ENCODE results near the gene CDKN1B. TPM values are rescaled to one million over a fixed set of nuclear protein-coding genes. Genes with fewer than 3 reads are reported as not detected.

Gene CDKN1B
- total and polyA plus RNA-seq, 2 donors (not counting 3 experiments of a cell fraction or from before 2014, with no cell fraction given), result 12.7 to 40.8 TPM

- H2AFZ ChIP-seq (ENCODE audit: low read depth, low read length), result no peak overlapping the region
- intact Hi-C loops (cut with micrococcal nuclease) (no loop called here), dilution Hi-C loops (cut with MboI; ENCODE audit: extremely low pct_ligation_motif_present, low sequenced_read_pairs) (no loop called here)
- H3K79me2 ChIP-seq (ENCODE audit: control insufficient read depth, insufficient read depth, low read length), result no peaks in the 10 kb centered on the region
- CTCF ChIA-PET, result interaction anchor here (0.6 to 1.6 kb wide), 3 partner anchors 13 to 384 kb away, joined by 3 to 8 read pairs (median 6); no protein-coding TSS in a partner anchor
- no TSS peak for BruUV-seq (replicated peaks)
- FAIRE-seq (no peak), DNase-seq (ENCODE audit: low read depth, low spot score) (no peak)
- H3K27me3 ChIP-seq (ENCODE audit: control insufficient read depth in 2 of 2, insufficient read depth in 2 of 2, low read length in 2 of 2), result peaks cover 3 to 20% of the 10 kb centered on the region in 2 experiments
- no peaks in the 10 kb centered on the region for H3K9me1 ChIP-seq (replicated peaks; ENCODE audit: control insufficient read depth, extremely low read depth, insufficient read depth, low read length)
- POLR2A ChIA-PET, result no interaction called here
- H4K20me1 ChIP-seq (replicated peaks; ENCODE audit: control insufficient read depth, extremely low read depth, insufficient read depth, low read length), result no peaks in the 10 kb centered on the region
- H3K9me3 ChIP-seq (replicated peaks; ENCODE audit: control insufficient read depth, insufficient read depth, low read length), result no peaks in the 10 kb centered on the region
- H3K4me3 ChIP-seq (replicated peaks in 1 of 3; ENCODE audit: insufficient read depth in 1 of 3, low read depth in 1 of 3, low read length in 3 of 3), result no peak overlapping the region
- H3K27ac ChIP-seq (ENCODE audit: insufficient read depth, low read depth, low read length), result no peak overlapping the region
- TF ChIP-seq MYC (IDR thresholded peaks at IDR 0.05; ENCODE audit: low read depth, low read length) (no peak), MAX (IDR thresholded peaks at IDR 0.05; ENCODE audit: insufficient read depth, insufficient read length) (no peak), FOS (IDR thresholded peaks at IDR 0.05; ENCODE audit: borderline replicate concordance, insufficient read depth, low read length) (no peak), JUN (IDR thresholded peaks at IDR 0.05; ENCODE audit: borderline replicate concordance, insufficient read depth, insufficient read length, low read depth) (no peak), EZH2 (IDR thresholded peaks at IDR 0.05; ENCODE audit: borderline replicate concordance, low read depth, low read length, severe bottlenecking) (no peak), CTCF (IDR thresholded peaks at IDR 0.05; ENCODE audit: extremely low read depth in 1 of 2, insufficient read depth in 1 of 2, low read depth in 1 of 2, low read length in 2 of 2) (no peak), POLR2AphosphoS5 (IDR thresholded peaks at IDR 0.05; ENCODE audit: insufficient read depth, low read depth, low read length) (no peak), GATA2 (IDR thresholded peaks at IDR 0.05; ENCODE audit: insufficient read depth, insufficient read length, low read depth, low read length) (no peak), POLR2A (IDR thresholded peaks at IDR 0.05; ENCODE audit: low read depth, low read length) (no peak)
- no peak overlapping the region for H3K4me2 ChIP-seq (ENCODE audit: insufficient read depth, low read length)
- no peaks in the 10 kb centered on the region for H3K4me1 ChIP-seq (ENCODE audit: control insufficient read depth, extremely low read depth, insufficient read depth, low read length)
- H3K36me3 ChIP-seq (ENCODE audit: control insufficient read depth in 2 of 2, extremely low read depth in 1 of 2, insufficient read depth in 2 of 2, low read length in 2 of 2), result no peaks in the 10 kb centered on the region
- H3K9ac ChIP-seq (replicated peaks; ENCODE audit: extremely low read depth, insufficient read depth, low read length), result no peak overlapping the region
Measured at GRCh38 chr12:12668005-12668404, 49.2 kb upstream of the CDKN1B start.

Measured in endothelial cell of umbilical vein (primary cell).